ENCODE data around the gene LRFN2.

The LRFN2 gene

DNA sequence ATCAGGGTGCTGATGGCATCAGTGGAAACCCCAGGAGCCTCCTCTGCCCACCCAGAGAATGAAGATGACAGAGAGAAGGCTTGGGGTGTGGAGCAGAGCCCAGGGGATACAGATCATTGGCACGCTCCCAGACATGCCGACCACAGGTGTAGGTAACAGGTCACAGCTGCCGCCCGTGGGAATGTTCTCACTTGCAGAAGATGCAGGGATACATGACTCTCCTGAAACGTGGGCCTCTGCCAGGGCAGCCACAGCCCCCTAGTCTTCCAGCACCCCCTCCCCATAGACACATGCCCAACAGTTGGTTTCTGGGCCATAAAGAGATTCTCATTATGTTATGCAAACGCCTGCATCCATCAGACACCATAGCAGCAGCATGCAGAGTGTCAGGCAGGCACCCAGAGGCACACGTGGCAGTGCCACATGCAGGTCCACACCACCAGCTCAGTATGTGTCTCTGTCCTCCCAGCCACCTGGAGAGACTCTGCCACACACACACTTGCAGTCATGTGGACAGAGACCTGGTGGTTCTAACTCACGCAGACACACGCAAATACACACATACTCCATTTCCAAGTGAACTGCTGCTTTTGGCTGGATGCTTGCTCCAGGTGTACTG lies 45.5 kb downstream of the LRFN2 start:
- no peak for DNase-seq

DNA sequence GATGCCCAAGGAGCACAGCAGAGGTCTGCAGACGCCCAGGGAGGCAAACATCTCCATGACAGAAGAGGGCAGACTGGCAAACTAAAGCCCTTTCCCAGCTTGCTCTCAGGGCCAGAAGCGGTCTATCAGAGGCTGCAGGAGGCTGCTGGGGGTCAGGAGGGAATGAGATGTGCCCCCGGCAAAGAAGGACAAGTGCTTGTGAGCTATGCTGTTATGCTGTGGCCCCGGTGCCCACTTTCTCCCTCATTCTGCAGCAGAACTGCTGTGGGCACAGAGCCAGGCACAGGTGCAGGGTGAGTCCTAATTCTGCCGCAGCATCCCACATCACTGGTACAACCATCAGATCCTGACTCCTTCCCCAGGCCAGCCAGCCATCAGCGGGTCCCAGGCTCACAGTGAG lies 46.4 kb downstream of the LRFN2 start:
- DNase-seq: no peak

DNA sequence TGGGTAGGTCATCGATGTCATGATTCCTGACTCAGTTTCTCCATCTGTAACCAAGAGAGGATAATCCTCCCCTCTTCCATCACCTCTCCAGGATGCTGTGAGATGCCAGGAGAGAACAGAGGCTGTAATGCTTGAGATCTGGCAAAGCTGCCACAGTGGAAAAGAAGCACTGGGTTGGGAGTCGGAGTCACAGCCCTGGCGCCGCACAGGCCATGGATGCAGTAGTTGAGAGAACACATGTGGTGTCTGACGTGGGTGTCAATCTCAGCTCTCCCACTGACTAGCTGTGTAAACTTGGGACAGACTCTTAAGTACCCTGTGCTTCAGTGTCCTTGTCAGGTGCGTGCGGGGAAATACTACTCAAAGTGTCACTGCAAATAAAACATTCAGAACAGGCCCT lies 47.3 kb downstream of the LRFN2 start:
- no peak for DNase-seq

DNA sequence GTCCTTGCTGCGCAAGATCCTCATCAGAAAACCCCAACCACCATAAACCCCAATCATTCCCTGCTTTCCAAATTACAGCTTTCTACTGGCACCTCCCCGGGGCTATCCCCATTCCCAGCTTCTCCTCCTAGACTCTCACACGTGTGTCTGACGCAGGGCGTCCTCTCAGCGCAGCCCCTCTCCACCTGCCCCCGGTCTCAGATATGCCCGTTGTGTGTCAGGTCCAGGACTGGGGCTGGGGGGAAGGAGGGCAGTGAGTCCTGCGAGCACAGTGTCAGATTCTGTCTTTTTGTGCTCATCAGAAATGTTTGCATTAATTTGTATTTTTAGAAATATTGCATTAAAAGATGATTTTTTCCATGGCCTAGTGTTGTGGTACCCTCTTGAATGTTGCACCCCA lies 48.6 kb downstream of the LRFN2 start:
- no peak for DNase-seq

DNA sequence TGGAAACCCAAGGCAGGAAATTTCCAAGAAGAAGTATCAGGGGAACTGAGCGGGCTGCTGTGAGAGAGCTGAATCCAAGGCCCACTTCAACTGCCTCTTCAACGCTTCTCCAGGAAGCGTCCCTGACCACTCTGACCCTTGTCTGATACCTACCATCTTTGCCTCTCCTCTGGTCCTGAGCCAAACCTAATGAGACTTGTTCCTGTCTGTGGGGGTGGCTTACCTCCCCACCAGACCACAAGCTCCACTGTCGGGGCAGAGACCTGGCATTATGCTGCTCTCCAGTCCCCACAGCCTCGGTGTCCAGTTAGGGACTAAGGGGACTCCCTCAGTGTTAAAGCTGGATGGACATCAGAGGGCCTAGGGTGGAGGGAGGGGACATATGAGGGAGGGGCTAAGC lies 49.7 kb downstream of the LRFN2 start:
- no peak for DNase-seq

DNA sequence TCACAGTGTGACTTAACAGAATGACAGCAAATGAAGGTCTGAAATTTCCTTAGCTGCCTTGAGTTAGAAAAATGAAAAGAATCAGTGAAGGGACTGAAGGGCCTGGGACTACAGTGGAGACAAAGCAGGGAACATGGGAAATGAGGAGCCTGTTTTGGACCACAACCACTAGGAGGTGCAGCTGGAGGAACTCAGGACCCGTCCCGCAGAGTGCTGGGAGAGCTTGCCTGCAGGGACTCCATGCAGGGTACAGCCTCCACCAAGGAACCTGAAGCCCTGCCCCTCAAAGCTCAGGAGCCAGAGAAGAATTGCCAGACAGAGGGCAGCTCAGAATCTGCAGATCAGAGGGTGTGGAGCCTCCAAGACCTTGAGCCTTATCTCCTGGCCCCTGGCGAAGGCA lies 50.7 kb downstream of the LRFN2 start:
- no peak for DNase-seq

DNA sequence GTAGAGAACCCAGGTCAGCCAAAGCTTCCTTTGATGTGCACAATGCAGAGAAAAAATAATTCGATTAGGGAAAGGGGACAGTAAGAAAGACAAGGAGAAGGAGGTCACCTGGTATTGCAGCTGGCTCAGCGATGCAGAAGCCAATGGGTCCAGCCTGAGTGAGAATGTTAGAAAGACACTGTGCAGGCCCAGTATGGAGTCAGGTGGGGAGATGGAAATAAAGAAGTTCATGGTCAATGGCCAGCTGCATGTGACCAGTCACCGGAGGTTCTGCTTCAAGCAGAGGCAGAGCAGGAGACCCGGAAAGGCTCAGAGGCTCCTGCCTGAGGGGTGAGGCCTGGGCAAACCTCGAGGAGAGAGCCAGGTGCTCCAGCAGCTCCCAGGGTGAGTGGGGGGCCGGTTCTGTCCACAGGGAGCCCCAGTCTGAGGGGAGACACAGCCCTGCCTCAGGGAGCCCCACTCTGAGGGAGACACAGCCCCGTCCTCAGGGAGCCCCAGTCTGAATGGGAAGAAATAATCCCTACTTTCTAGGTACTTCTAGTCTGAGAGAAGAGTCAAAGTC lies 51.3 kb downstream of the LRFN2 start:
- no peak for DNase-seq

DNA sequence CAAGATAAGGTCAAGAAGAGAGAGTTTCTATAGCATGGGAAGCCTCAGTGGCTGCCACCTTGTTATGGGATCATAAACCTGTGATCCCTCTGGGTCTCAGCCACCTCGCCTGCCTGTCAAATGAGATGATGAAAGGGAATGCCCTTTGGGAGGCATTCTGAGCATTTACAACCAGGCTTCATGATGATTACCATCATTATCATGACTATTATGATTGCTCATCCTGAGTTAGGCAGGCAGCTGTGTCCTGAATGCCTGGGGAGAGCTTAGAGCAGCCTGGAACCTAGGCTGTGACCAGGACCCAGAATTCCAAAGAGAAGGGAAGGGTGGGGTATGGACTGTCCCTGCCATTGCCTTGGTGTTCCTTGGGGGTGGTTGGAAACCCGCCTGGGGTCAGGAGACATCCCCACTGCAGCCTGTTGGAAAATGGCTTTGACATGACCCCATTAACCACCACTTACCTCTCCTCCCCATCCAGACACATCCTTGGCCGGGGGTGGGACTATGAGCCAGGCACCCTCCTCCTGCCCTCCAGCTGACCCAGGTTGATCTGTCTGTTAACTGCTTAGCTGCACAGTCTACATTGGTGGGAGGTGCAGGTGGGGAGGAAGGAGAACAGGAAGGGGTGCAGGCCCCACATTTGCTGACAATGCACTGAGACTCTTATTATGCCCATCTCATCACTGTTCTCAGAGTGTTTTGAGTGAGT lies 51.9 kb downstream of the LRFN2 start:
- DNase-seq: no peak

DNA sequence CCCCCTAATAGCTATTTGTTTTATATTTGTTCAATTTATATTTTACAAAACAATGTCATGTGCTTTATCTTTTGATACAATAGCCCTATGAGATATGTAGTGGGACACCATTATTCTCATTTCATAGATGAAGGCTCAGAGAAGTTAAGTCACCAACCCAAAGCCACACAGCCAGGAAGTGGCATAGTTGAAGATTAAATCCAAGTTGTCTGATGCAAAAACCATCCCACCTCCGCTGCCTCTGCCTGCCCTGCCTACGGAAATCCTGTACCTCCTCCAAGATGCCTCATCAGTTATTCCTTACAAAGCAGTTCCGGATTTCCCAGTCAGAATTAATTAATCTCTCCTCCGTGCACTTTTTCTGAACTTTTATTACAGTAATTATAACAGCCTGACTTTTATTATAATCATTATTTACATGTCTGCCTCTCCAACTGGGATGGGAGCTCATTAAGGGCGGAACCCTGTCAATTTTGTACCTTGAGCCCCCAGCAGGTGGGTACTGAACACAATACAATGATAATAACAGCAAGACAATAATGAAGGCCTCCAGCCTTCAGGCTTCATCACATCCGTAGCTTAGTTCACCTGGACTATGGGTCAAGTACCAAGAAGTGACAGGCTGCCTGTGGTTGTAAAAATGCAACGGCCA lies 54.7 kb downstream of the LRFN2 start:
- DNase-seq: no peak

DNA sequence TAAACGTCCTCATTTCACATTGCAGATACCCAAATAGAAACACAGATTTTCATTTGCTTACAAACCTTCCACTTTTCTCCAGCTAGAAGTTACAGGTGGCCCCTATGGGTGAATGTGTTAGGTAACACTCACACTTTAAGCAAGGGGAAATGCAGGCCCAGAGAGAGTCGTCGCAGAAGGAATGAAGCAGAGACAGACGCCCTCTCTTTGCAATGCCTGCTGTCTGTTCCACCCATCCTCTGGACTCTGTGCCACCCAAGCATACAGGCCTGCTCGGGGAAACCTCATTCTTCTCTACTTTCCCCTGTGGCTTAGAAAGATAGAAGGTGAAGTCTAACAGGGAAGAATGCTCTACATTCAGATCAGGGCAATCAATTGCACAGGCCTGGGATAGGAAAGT lies 57.2 kb downstream of the LRFN2 start:
- DNase-seq: no peak

DNA sequence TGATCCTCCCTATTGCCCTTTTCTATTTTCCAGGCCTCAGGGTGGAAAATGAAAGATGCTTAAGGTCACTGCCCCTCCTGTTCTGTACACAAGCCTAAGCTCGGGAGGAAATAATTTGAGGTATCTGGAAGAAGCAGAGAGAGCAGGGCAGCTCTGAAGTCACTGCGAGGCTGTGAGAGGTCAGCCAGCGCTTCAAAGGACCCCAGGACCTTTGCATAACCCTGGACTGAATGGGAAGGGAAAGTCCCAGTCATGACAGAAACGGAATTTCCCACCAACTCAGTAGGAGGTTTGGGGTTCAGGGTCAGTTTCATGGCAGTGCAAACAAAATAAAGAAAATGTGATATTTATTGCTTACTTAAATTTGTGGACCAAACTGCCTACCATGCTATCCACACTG lies 58.1 kb downstream of the LRFN2 start:
- DNase-seq: no peak

DNA sequence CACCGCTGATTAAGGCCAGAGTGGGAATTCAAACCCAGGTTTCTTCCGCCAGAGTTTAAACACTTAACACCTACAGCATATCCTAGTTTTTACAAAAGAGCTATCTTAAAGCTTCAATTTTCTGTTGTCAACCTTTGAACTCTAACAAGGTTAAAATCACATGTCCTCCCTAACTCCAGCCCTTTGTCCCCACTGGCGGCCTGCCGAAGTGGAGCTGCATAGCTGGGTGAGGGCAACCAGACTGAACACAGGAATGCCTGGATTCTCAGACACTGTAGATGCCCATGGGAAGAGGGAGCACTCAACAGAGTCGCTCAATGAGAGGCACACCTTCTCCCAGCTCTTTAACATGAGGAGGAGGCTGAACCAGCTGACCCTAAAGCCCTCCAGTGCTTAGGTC lies 59.1 kb downstream of the LRFN2 start:
- DNase-seq: no peak

DNA sequence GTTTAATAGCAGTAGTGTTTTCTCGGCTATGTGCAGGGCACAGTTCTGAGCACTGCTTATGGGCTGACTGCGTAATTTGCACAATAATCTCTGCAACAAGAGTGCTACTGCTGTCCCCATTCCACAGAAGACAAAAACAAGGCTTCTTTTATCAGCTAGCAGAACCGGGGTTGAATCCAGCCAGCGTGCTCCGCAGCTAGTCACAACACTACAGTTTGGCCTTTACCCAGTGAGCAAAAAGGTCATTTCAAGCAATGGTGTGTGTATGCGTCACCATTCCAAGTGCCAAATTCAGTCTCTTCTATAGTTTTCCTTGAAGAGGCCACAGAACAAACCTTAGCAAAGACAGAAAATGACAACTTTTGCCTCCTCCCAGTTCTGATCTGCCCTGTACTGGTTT lies 61.1 kb downstream of the LRFN2 start:
- no peak for DNase-seq

DNA sequence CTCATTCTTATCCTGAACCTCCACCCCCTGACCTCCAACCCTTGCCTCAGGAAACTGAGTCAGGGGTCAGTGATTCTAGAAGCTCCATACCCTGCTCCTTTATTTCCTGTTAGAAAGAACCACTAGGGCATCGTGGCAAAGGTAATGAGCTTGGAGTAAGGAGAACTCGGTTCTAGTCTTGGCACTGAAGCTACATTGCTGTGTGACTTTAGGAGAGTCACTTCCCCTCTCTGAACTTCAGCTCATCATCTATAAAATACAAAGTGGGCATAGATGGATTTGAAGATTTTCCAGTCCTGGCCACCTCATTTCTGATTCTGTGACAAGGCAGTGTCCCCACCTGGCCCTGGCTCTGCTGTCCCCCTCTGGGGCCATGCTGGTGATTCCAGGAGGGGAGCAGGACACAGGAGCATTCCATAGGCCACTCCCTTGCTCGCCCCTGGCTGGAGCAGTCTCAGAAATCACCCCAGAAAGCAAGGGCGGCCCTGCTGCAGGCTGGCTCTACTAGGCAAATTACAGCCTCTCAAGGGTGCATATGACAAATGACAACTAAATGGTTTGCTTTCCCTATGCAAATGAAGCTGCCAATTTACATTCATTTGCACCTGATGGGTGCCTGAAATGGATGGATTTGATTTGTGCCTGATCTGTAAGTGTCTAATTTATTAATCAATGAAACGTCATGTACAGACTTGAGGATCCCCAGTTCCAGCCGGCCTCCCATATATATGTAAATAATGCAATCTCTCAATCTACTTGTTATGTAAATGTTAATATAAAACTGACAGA lies 62.2 kb downstream of the LRFN2 start:
- DNase-seq: no peak

DNA sequence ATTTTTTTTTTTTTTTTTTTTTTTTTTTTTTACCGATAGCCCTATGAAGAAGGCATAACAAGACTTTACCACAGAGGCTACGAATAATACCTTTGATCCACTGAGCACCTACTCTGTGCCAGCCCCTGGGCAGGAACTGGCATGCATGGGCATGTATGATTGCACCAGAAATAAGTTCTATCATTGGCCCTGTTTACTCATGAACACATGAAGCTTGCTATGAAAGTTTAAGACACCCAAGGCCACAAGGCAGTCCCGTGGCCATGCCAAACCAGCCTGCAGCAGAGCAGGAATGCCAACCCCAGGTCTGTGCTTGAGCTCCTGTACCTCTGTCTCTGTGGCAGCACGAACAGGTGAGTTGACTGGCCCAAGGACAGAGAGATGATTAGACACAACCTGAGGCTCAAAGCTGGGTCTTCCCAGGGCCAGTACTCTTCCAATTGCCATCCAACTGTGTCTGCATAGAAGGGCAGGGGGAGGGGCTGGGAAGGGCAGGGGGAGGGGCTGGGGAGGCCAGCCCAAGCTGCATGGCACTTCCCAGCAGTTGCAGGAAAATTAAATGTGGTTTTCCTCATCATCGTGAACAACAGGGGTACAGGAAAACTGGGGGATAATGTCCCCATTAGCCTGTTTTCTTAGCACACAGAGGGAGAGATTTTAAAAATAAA lies 63.5 kb downstream of the LRFN2 start:
- no peak for DNase-seq

DNA sequence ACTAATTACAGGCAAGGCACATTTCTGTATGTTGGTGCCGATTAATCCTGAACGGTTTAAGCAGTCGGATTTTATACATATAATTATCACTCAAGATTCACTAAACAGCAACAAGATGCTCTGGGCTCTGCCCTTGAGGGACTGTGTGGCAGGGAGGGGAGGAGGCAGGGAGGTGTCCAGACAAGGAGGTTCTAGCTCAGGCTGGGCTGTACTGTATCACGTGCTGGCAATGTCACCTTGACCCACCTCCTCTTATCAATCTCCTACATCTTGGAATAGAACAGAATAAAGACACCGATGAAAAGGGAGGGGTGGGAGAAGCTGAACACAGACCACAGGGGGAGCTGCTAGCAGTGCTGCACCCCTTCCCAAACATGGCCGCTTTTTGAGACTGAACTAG lies 65.7 kb downstream of the LRFN2 start:
- DNase-seq: no peak

DNA sequence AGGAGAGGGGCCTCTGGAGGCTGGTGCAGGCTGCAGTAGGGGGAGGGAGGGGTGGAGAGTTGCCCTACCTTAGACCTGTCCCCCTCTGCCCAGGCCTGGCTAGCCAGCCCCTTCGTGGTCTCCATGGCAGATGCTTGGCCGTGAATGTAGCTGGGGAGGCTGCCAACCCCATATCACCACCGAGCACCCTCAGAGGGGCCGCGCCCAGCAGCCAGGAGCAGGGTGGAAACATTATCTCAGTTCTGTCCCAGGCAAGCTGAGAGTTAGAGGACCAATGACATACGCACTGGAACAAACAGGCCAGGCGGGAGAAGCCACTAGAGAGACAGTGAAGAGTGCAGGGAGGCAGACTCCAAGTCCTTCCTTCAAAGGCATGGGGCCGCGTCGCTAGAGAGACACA lies 66.5 kb downstream of the LRFN2 start:
- no peak for DNase-seq

DNA sequence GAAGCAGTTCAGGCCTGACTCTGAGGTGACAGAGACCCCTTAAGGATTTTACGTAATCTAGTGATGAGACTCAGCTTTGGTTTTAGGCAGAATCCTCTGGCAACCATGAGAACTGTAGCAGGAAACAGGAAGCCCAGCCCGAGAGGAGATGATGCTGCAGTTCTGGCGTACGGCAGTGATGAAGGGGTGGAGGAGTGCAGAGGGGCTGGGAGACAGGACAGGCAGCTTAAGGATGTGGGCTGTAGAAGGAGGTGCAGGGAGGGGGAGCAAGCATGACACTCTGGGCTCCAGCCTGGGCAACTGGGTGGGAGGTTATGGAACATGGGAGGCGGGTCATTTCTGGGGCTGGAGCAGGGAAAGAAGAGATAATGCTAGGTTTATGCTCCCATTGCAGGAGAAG lies 67.1 kb downstream of the LRFN2 start:
- no peak for DNase-seq

DNA sequence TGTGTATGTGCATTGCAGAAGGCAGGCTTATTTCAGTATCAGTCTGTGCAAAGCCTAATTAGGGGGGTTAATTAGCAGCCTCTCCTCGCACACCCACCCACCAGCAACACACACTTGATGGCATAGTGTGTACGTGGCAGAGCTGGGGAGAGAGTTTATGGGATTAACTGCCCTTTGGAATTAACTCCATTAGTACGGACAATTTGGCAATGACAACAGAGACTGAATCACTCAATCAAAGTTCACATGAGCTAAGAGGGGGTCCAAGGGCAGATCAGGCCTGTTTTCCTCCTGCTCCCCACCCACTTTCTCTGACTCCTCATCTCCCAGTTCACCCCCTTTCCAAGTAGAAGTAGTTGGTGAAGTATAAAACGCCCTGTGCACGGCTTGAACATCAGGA lies 69.5 kb downstream of the LRFN2 start:
- no peak for DNase-seq

DNA sequence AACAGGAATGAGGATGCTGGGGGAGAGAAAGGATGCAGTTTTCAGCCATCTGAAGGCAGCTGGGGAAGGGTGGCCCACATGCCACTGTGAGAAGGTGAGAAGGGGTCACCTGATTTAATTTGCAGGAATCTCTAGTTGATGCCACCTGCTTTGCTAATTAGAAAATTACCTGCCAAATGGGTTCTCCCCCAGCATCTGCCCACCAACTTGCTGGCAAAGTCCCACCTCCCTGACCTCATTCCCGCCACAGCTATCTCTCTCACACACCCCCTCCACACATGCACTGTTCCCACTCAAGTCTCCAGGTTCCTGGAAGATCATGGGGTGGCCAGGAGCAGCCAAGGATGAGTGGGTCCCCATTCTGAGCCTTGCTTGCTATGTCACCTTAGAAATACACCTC lies 70.7 kb downstream of the LRFN2 start:
- no peak for DNase-seq

DNA sequence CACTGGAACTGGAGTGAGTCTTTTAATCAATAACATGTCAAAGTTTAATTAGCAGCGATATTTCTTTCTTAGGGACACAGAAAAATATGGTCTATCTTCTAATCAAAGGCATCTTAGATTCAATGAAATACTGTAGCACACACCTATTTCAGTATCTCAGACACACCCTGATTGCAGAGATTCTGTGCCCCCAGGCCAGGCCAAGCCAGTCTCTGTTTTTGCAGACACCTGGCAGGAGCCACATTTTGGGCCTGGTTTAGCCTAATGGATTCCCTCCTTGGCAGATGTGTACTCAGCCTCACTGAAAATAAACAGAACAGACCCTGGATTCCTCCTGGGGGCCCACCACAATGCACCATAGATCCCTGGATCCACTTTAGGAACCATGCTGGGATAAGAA lies 74.8 kb downstream of the LRFN2 start:
- no peak for DNase-seq

DNA sequence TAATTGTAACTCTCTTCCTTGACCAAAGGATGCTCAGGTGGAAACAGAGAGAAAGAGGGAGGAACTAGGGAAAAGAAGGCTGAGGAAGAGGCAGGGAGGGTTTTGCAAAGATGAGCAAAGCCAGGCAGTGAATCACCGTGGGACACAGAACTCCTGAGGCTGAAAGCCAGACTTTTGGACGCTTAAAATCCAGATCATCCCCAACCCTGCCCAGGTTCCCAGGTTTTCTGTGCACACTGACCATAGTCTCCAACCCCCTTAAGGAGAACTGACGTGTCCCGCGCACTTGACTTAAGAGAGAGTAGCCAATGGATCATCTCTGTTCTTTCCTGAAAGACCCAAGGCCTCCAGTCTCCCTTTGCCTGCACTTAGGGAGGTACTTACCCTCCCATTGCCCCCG lies 75.3 kb downstream of the LRFN2 start:
- DNase-seq: no peak

DNA sequence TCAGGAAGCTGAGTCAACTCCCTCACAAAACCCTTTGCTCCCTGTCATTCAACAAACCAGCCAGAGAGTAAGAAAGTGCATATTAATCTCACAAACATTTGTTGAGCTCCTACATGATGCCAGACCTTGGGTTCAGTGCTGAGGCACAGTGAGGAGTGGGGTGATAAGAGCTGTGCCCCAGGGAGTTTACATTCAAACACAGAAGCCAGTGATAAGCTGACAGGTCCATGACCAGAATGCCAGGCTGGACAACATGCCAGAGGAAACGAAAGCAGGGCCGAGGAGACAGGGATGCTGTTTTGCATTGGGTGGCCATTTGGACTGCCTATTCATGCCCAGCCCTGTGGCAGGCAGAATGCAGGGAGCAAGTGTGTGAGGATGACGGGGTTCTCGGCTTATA lies 76.7 kb downstream of the LRFN2 start:
- no peak for DNase-seq
